Kasumi-1 (cell line): ENCODE measurements around the gene KMT2E.
"Not testable (repeated sequence)": the region's sequence is repeated elsewhere in the genome, so short reads cannot be mapped to it uniquely, and the experiment has no call there.

Experiments
- DNase-seq, 2 experiments: peaks; one replicate each; lab custom pipeline; 2025; lab: John Stamatoyannopoulos, UW

The KMT2E gene, protein sequence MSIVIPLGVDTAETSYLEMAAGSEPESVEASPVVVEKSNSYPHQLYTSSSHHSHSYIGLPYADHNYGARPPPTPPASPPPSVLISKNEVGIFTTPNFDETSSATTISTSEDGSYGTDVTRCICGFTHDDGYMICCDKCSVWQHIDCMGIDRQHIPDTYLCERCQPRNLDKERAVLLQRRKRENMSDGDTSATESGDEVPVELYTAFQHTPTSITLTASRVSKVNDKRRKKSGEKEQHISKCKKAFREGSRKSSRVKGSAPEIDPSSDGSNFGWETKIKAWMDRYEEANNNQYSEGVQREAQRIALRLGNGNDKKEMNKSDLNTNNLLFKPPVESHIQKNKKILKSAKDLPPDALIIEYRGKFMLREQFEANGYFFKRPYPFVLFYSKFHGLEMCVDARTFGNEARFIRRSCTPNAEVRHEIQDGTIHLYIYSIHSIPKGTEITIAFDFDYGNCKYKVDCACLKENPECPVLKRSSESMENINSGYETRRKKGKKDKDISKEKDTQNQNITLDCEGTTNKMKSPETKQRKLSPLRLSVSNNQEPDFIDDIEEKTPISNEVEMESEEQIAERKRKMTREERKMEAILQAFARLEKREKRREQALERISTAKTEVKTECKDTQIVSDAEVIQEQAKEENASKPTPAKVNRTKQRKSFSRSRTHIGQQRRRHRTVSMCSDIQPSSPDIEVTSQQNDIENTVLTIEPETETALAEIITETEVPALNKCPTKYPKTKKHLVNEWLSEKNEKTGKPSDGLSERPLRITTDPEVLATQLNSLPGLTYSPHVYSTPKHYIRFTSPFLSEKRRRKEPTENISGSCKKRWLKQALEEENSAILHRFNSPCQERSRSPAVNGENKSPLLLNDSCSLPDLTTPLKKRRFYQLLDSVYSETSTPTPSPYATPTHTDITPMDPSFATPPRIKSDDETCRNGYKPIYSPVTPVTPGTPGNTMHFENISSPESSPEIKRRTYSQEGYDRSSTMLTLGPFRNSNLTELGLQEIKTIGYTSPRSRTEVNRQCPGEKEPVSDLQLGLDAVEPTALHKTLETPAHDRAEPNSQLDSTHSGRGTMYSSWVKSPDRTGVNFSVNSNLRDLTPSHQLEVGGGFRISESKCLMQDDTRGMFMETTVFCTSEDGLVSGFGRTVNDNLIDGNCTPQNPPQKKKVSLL (N-terminal part only)

DNA sequence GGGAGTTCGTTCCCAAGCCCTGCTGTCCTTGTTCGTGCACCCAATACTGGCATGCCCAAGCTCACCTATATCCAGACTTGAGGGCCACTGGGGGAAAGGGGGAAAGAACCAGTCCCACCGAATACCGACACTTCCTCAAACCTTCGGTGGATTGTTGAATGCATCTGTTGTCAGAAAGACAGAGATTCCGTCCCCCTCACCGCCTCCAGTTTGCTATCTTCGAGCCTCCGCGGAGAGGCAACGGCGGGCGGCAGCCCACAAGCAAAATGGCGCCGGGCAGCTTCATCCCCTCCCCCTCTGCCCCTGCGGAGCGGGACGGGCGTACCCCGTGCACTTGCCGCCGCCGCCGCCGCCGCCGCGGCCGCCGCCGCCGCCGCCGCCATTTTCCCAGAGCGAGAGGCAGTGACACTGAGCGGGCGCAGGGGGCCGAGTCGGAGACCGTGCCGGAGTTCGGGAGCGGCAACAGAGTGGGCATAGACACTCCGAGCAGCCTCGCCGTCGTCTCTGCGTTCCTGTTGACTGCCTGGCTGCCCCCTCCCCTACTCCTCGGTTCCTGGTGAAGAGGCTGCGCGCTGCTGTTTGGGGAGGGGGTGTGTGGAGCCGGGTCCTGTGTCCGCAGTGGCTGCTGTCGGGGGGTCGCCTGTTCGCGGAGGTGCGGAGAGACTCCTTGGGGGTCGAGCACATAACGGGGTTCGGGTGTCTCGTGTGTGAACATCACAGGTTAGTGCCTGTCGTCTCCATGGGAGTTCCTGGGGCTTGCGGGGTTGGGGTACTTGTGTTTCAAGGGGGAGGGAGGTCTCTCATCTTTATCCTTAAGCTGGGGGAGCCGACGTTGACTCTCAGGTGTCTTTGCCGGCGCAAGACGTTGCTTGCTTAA lies at the start of gene KMT2E:
TSS of gene KMT2E (plus strand) at position 390 of the 877 bp plus-strand sequence. CDS start 26,748 bp downstream, outside the sequence.
- DNase-seq = peak; percentile 71 to 75

DNA sequence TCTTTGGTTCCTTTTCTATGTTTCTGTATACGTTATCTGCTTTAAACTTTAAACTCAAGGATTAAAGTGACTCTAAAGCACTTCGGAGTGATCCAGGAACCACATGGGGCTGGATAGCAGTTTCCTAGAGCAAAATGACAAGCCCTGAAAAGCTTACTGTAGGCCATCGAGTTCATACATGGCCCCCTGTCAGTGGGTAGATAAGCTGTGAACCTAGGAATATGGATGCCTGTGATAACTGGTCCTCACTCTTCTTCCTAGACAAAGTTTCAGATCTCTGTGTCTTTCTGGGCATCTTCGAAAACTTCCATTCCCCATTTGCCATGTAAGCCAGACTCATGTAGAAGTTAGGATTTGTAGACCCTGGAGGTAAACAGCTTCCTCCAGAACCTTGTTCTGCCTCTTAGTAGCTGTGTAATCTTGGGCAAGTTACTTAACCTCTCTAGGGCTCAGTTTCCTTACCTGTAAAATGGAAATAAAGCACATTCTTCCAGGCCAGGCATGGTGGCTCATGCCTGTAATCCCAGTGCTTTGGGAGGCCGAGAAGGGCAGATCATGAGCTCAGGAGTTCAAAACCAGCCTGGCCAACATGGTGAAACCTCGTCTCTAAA lies 49.3 kb upstream of the KMT2E start:
- no peak for DNase-seq

DNA sequence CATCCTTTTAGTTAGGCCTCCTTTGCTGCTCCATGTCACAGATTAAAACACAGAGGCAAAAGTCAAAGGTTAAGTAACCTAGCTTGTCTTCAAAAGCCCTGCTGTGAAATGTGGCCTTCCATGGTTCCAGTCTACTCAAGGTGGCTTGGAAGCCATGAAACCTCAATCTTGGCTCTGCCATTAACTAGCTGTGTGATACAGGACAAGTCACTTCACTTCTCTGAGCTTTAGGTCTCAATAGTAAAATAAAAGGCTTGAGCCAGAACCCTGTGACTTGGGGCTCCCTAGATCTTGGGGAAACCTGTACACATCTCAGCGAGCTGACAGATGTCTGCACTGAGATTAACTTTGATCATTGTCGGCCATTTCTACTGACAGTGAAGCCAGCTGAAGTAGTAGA lies 48.0 kb upstream of the KMT2E start:
- no peak for DNase-seq

DNA sequence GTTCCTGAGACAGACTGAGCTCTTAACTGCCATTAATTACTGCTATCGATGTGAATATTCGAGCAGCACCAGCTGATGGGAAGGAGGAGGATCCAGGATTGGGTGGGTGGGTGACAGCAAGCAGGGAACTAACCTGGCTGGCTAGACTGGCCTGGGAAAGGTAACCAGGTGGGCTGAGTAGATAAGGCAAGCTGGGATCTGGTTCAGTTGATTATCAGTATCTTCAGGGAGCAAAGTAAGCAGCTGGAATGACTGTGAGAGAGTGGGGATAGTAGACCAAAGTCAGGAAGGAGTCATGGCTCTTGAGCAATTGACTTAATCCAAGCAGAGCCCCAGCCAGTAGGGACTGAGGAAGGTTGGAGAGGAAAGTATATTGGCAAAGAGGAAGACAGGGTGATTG lies 46.9 kb upstream of the KMT2E start:
- DNase-seq = no peak

DNA sequence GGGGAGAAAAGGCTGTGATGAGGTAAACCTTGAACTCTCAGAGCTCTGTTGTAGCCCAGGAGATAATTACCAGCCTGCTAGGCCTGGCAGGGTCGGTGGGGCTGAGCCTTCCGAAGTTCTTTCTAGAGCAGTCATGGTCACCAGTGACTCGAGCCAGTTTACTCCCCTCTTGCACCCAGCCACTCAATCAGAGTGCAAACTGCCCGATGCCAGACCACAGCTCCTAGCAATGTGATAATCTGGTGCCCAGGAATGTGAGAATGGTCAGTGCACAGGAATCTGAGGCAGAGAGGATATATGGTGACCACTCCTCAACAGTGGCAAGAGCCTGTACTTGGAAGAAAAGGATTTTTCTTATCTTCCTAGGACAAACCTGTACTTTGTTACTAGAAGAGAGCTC lies 46.4 kb upstream of the KMT2E start:
- no peak for DNase-seq

DNA sequence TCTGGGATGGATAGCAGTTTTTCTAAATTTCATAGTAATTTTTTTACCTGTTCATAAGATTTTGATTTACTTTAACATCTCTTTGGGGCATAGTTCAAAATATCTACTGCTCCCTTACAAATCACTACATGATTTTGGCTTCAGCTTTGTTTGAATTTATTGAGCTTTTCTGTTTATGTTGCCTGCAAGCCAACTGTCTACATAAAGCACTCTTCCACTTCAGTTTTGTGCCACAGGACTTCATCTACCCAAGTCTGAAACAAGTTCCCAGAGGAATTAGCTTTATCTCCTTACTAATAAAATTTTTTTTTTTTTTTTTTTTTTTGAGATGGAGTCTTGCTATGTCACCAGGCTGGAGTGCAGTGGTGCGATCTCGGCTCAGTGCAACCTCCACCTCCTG lies 45.4 kb upstream of the KMT2E start:
- DNase-seq = no peak

DNA sequence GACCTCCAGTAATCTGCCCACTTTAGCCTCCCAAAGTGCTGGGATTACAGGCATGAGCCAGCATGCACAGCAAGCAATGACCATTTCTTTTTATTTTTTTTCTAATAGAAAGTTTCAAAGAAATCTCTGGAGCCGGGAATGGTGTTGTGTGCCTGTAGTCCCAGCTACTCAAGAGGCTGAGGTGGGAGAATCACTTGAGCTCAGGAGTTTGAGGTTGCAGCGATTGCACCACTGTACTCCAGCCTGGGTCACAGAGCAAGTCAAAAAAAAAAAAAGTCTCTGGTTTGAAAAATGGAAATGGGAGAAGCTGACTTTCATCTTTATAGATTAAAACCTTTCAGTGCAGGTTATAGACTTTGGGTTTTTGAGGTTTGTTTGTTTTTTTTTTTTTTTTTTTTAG lies 44.8 kb upstream of the KMT2E start:
- no peak for DNase-seq

DNA sequence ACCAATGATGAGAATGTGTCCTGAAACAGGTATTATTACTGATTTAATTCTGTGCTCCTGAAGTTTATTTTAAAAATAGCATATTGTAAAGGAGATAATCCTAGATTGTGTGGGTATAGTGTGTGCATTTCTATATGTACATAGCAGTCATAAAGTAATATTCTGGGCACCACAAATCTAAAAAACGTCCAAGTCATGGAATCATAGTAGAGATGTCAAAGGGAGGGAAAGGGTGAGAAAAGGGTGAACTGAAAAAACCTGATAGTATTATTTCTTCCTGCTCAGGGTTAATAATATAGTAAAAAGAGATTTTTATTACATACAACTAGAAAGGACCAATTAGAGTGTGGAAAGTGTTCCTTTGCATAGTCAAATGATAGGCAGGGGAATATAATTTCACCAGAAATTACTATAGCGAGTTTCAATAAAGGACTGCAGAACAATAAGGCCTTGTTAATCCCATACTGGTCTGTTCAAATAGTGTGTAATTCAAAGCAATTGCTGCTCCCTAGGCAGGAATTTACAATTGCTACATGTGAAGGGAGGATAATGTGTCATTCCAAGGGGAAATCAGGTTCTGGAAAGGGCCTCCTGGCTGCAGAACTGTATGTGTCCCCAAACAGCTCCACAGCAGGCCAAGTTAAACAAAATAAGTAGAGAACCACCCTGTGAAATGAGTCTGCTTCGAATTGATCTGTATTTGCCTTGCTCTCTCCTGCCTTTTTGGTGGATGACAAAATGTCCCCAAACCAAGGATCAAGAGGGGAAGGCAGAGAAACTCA lies 42.5 kb upstream of the KMT2E start:
- no peak for DNase-seq

DNA sequence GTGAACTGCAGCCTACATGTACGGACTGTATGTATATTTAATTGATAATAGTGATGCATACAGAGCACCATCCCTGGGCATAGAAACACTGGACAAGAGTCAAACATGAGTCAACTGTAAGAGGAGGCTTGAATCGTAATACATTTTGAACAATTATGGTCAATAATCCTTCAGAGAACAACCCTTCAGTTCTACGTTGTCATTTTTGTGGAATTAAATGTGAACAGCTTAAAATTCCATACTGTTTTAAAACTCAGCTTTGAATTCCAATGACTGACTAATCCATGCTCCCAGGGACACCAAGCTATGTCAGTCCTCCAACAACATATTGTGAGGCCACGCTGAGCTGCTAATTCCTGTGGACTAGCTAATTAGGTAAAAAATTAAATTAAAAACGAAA lies 41.5 kb upstream of the KMT2E start:
- DNase-seq = no peak

DNA sequence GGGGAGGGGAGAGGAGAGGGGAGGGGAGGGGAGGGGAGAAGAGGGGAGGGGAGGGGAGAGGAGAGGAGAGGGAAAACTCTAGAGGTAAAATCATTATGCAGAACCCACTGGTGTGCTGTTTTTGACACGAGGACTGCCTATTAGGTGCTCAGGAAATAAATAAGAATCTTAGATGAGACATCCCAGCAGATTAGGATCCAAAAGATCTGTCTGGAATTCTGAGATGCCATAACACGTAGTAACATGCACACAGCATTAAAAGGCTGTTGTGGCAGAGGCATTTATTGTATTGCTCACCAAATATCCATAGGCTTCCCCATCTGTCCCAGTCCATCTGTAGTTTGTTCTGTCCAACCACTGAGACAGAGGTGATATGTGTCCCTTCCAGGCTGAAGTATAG lies 40.8 kb upstream of the KMT2E start:
- DNase-seq = no peak

DNA sequence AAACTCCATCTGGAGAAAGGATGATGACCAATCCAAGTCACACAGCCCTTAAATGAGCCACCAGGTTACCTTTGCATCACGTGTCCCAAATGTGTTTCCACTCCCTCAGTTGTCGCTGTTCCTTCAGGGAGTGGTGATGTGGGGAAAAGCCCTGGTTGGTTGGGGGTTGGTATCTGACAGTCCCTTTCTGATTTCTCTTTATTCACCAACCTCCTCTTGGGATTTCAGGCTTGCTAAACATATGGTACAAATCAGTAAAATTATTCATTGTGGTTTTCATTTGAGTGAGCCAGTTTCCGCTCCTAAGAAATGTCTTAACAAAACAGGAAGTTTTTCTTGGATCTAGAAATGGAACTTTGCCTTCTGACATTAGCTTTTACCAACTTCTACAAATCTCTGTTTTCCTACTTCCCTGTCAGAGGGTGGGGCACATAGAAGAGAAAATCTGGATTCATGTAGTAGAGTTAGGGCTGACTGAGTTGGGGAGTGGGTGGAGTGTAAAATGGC lies 40.0 kb upstream of the KMT2E start:
- no peak for DNase-seq

DNA sequence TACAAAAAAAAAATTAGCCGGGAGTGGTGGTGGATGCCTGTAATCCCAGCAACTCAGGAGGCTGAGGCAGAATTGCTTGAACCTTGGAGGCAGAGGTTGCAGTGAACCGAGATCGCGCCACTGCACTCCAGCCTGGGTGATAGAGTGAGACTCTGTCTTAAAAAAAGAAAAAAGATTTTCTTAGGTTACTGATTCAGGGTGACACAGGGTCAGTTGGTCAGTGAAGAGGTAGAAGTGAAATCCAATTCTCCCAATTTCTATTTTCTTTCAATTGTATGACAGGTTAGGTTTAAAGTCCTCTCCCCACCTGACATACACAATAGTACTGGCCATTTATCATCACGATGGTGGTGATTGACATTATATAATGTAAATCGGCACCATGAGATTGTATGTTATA lies 38.5 kb upstream of the KMT2E start:
- not testable (repeated sequence) for DNase-seq

DNA sequence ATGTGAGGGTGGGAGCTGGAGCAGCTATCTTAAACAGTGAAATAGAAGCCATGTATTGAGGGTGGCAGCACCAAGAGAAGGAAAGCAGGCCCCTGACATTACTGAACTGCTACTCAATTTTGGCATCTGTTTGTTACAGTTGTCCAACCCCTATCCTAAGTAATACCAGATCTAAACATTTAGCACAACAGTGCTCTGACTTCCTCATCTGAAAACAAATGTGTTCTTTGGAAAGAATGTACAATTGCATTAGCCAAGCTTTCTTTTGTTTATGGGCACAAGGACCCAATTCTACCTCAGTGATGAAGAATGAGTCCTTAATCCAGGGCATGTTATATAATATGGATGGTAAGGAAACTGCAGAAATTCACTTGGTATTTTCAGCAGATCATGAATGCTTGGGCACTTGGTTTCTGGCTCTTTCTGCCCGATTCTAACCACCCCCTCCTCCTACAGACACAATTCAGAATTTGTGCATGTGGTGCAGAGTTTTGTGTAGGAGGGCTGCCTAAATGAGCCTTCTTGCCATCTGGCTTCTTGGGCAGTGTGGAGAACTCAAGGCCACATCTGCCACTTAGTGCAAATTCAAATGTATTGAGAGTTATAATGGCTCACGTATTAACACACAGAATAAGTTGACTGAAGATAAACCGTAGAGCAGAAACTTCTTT lies 36.9 kb upstream of the KMT2E start:
- DNase-seq = no peak

DNA sequence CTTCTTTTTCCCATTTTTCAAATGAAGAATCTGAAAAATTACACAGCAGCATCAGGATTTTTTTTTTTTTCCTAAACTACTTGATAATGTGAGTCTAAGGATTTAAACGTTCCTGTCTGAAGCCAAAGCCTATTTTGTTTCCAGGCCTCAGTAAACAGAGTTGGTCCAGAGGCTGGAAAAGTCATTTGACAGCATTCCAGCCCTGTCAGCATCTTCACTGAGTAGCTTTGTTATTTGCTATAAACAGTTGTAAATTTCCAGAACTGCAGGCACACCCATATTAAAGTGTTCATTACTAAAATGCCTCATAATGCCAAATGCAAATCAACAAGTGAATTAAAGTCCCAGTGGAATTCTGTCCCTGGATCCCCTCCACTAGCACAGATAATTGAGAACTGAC lies 35.5 kb upstream of the KMT2E start:
- DNase-seq = no peak

DNA sequence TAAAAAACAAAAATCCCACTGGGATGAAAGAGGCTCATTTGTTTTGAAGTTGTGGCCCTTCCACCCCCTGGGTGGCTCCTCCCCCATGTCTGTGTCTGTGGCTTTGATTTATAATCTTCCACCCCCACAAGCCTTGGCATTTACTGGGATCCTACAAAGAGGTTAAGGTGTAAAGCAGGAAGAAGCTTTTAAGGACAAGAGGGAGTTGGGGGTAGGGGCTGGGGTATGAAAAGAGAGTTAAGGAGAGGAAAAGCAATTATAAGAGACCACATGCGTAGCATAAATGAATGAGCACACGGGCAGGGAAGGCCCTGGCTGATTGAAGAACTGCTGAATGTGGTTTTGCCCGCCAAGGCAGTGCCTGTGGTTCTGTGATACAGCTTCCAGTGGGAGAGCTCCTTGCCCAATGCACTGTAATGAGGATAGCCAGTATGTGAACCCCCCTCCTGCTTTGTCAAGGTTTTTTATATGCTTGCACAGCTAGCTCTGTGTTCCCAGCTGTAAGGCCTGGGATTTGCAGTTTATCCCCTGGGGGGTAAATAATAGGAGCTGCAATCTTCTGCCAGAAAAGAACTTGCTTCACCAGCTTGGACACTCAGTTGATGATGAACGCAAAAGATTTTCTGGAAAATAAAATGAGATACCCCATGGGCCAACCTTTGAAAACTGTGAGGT lies 34.7 kb upstream of the KMT2E start:
- no peak for DNase-seq

DNA sequence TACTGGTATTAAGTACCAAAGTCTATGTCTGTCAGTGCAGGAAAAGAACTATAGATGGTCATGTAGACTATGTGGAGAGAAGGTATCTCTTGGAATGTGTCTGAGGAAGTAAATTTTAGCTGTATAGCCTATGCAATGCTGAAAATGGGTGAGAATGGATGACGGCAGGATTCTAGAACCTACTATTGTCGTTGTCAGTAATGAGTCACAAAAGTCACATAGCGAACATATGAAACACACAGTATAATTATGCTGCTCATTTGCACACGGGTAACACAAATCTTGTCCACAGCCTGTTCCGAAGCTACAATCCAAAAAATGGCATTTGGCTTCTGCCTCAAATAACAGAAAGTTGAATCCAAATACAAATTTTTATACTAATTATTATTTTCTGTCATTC lies 33.6 kb upstream of the KMT2E start:
- DNase-seq = no peak

DNA sequence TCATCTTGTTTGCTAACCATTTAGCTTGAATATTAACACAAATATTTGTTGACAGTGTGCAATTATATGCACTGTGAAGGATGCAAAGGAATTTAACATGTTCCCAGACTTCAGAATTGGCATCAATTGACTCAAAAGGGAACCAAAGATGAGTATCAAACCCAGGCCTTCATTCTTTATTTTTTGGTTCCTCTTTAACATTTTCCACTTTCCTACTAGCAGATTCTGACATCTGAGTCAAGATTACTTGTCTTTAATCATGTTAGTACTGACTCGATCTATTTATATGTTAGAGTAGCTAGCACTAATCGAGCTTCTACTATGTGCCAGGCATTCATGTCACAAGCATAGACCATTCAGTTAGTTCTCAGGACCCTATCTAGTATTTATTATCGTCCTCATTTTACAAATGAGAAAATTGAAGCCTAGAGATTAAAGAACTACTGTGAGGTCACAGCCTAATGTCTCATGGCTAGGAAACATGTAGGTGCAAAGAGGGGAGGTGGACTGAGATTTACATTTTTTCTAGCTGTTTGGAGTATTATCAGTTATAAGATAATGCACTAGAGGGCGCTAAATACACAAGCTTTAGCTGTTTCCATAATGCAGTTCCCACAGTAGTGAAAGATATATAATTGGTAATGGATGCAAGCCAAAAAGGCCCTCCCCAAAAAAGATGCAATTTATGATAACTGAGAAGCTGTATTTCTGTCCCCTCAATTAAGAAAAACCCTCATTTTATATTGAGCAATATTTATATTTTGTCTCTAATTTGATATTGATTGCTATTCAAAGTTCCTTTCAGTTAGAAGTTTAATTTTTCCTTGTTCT lies 32.9 kb upstream of the KMT2E start:
- peak; percentile 68 to 89 for DNase-seq

DNA sequence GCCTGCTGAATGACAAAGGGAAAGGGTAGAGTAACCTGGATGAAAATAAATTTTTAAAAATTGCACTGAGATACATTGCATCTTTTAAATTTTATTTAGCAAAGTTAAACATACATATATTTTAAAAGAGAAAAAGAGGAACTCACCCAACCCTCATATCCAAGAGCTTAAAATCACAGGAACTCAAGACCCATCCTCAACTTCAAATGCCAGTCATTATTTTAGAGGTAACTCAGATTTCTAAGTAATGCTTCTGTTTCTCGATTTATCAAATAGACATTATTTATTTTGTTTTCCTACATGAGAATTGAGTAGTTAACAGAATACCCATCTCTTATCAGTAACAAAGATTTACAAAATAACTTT lies 32.4 kb upstream of the KMT2E start:
- DNase-seq = peak; percentile 22 to 49
